SK-N-SH (cell line): ENCODE results near the gene HOXA5. TPM values are rescaled to one million over a fixed set of nuclear protein-coding genes. Genes with fewer than 3 reads are reported as not detected.

Source experiments
- CTCF ChIA-PET: fragments of 300-600, 350-600 bp; formaldehyde crosslinking; extraction: SDS; loops from one replicate; lab custom pipeline; 2021; lab: Yijun Ruan, JAX
- POLR2A ChIA-PET: fragments of 350-600 bp; sonication (Branson Sonifier 250); formaldehyde crosslinking; extraction: SDS; loops from one replicate; lab custom pipeline; 2020; ENCODE audit warnings: antibody characterized with exemption, inconsistent platforms; lab: Yijun Ruan, JAX
- DNase-seq: peaks from one replicate; pipeline ENCODE4 v3.0.0; 2012
- H2AFZ ChIP-seq: fragments of 200-600 bp; sonication (generic); 2 replicates; pipeline ENCODE4 v1.8.1; 2016; ENCODE audit warnings: antibody characterized with exemption, mild to moderate bottlenecking, low read depth
- H3F3A ChIP-seq: fragments of 200-600 bp; sonication (generic); replicated peaks from 2 replicates; pipeline ENCODE3; 2016; ENCODE audit warnings: antibody characterized with exemption, mild to moderate bottlenecking; ENCODE audit not compliant: insufficient read depth
- H3K27ac ChIP-seq, 2 experiments: fragments of 200-500 bp in 1 of 2; fragments of 200-600 bp in 1 of 2; sonication (Bioruptor generic) in 1 of 2; sonication (generic), shearing (Covaris generic) in 1 of 2; 2 replicates each; pipeline versions ENCODE4 v1.5.1 to v1.6.1; 2014 to 2016; ENCODE audit warnings: low read depth in 2 of 2, inconsistent platforms in 1 of 2, low read length in 1 of 2, mild to moderate bottlenecking in 1 of 2, mixed read lengths in 1 of 2
- H3K27me3 ChIP-seq: fragments of 200-600 bp; sonication (generic), shearing (Covaris generic); 2 replicates; pipeline ENCODE4 v1.6.1; 2016; ENCODE audit warnings: mixed run types; ENCODE audit not compliant: insufficient read depth
- H3K36me3 ChIP-seq, 2 experiments: fragments of 200-500 bp in 1 of 2; fragments of 200-600 bp in 1 of 2; sonication (Bioruptor generic) in 1 of 2; sonication (generic) in 1 of 2; replicated peaks in 1 of 2; 2 replicates each; pipeline versions ENCODE3 to v1.5.1; 2014 to 2016; ENCODE audit warnings: low read length in 1 of 2, mild to moderate bottlenecking in 1 of 2; ENCODE audit not compliant: insufficient read depth in 2 of 2, control insufficient read depth in 1 of 2
- H3K4me1 ChIP-seq, 2 experiments: fragments of 200-500 bp in 1 of 2; fragments of 200-600 bp in 1 of 2; sonication (Bioruptor generic) in 1 of 2; sonication (generic), shearing (Covaris generic) in 1 of 2; 2 replicates each; pipeline versions ENCODE4 v1.5.1 to v1.6.1; 2014 to 2016; ENCODE audit warnings: low read depth in 1 of 2, low read length in 1 of 2, mixed run types in 1 of 2; ENCODE audit not compliant: insufficient read depth in 2 of 2, control insufficient read depth in 1 of 2
- H3K4me2 ChIP-seq: fragments of 200-600 bp; sonication (generic), shearing (Covaris generic); 2 replicates; pipeline ENCODE4 v1.6.1; 2017; ENCODE audit warnings: mixed run types
- H3K4me3 ChIP-seq, 2 experiments: fragments of 200-500 bp in 1 of 2; fragments of 200-600 bp in 1 of 2; sonication (Bioruptor generic) in 1 of 2; sonication (generic), shearing (Covaris generic) in 1 of 2; 2 replicates each; pipeline versions ENCODE4 v1.5.1 to v1.8.1; 2014 to 2016; ENCODE audit warnings: low read depth in 2 of 2, inconsistent platforms in 1 of 2, low read length in 1 of 2, mild to moderate bottlenecking in 1 of 2, mixed read lengths in 1 of 2, moderate library complexity in 1 of 2
- H3K79me2 ChIP-seq: fragments of 200-600 bp; sonication (generic); 2 replicates; pipeline ENCODE4 v1.8.1; 2017; ENCODE audit warnings: mild to moderate bottlenecking; ENCODE audit not compliant: insufficient read depth
- H3K9ac ChIP-seq: fragments of 200-600 bp; sonication (generic); 2 replicates; pipeline ENCODE4 v1.6.1; 2017; ENCODE audit warnings: mixed run types
- H3K9me2 ChIP-seq: fragments of 200-600 bp; sonication (generic); 2 replicates; pipeline ENCODE4 v1.6.1; 2017; ENCODE audit warnings: mixed run types
- H3K9me3 ChIP-seq: fragments of 200-600 bp; sonication (generic); 2 replicates; pipeline ENCODE4 v1.6.1; 2017; ENCODE audit warnings: mixed run types, mild to moderate bottlenecking, moderate library complexity
- H4K20me1 ChIP-seq: fragments of 200-600 bp; sonication (generic); 2 replicates; pipeline ENCODE4 v1.6.1; 2017; ENCODE audit warnings: mild to moderate bottlenecking, mixed run types; ENCODE audit not compliant: insufficient read depth
- ELF1 ChIP-seq: IDR thresholded peaks from 2 replicates; pipeline ENCODE4 v1.4.0; 2012
- EP300 ChIP-seq, 2 experiments: IDR thresholded peaks; 2 replicates each; pipeline versions ENCODE4 v1.4.0 to v1.6.1; 2012; ENCODE audit warnings: borderline replicate concordance in 1 of 2, low read depth in 1 of 2, low read length in 1 of 2
- FOXJ3 ChIP-seq: sonication (generic); formaldehyde crosslinking; IDR thresholded peaks from 2 replicates; pipeline ENCODE4 v1.5.1; 2020; ENCODE audit warnings: mild to moderate bottlenecking, missing genetic modification reagents
- FOXM1 ChIP-seq: IDR thresholded peaks from 2 replicates; pipeline ENCODE4 v1.4.0; 2012; ENCODE audit warnings: low read depth, mild to moderate bottlenecking
- GATA2 ChIP-seq: sonication (generic); formaldehyde crosslinking; IDR thresholded peaks from 2 replicates; pipeline ENCODE4 v1.5.0; 2020; ENCODE audit warnings: mild to moderate bottlenecking, missing genetic modification reagents
- JUND ChIP-seq: IDR thresholded peaks from 2 replicates; pipeline ENCODE4 v1.4.0; 2012
- MEF2A ChIP-seq: IDR thresholded peaks from 2 replicates; pipeline ENCODE4 v1.4.0; 2012; ENCODE audit warnings: low read depth, borderline replicate concordance
- RAD21 ChIP-seq: IDR thresholded peaks from 2 replicates; pipeline ENCODE4 v1.6.1; 2012; ENCODE audit warnings: mild to moderate bottlenecking, low read length
- SIN3A ChIP-seq: IDR thresholded peaks from 2 replicates; pipeline ENCODE4 v1.6.1; 2012; ENCODE audit warnings: low read depth, mild to moderate bottlenecking, low read length, moderate library complexity, borderline replicate concordance
- SMC3 ChIP-seq: IDR thresholded peaks from 2 replicates; pipeline ENCODE4 v1.6.1; 2012; ENCODE audit warnings: low read depth, low read length, improper control_type of control experiment
- TEAD4 ChIP-seq: IDR thresholded peaks from 2 replicates; pipeline ENCODE4 v1.4.0; 2012; ENCODE audit warnings: mild to moderate bottlenecking, borderline replicate concordance; ENCODE audit not compliant: insufficient read depth
- YY1 ChIP-seq: IDR thresholded peaks from 2 replicates; pipeline ENCODE4 v1.4.0; 2012; ENCODE audit warnings: low read depth, mild to moderate bottlenecking
- WGBS: methylation state at CpG from one replicate; pipeline ENCODE4 v1.1.6; 2017; ENCODE audit warnings: low lambda C conversion rate; 5-methylcytosine and 5-hydroxymethylcytosine counted together
- polyA plus RNA-seq, 3 experiments: library from polyadenylated mRNA; depleted of rRNA; stranded (reverse); fragments of >200 nt; gene quantifications; 2 replicates each; pipeline ENCODE4 v1.2.3, GENCODE V29; 2012
- TF ChIP-seq, protein P1 (sequence below): IDR thresholded peaks from 2 replicates; pipeline ENCODE4 v1.4.0; 2012; ENCODE audit warnings: low read depth, borderline replicate concordance
- TF ChIP-seq, protein P2 (sequence below): IDR thresholded peaks from 2 replicates; pipeline ENCODE4 v1.6.1; 2012; ENCODE audit warnings: mild to moderate bottlenecking, low read depth, low read length, moderate library complexity
- TF ChIP-seq, protein P3 (sequence below): IDR thresholded peaks from 2 replicates; pipeline ENCODE4 v1.4.0; 2012; ENCODE audit warnings: low read depth, borderline replicate concordance
- TF ChIP-seq, protein P4 (sequence below): IDR thresholded peaks from 2 replicates; pipeline ENCODE4; 2012

Gene HOXA5
- polyA plus RNA-seq, 1 of the 3 experiments (the other 2 are of a cell fraction) = not detected

DNA sequence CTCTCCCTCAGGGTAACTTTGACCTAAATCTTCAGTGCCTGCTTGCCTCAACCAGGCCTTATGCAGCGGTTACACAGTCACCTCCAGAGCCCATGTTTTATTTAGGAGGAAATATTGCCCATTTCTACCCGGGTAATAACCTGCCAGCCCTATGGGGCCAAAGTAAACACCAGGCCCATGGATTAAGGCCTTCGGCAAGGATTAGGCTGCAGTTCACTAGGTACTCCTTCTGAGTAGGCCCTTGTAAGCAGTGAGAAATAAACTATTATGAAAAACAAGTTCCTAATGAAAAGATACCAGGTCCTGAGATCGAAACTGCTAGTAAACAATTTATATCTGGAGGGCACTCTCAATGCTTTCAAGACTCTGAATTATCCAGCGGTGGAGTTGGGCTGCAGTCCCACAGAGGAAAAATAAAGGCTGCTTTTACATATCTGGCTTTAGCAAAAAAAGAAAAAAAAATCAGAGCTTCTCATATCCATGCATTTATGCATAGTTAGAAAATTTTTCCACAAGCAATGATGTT lies 34.4 kb upstream of the HOXA5 start:
- peaks cover 0 to 4% of the 10 kb centered on the region in 2 experiments; a peak in 1 of 4 replicates for H3K4me1 ChIP-seq
- TF ChIP-seq, protein P1, sequence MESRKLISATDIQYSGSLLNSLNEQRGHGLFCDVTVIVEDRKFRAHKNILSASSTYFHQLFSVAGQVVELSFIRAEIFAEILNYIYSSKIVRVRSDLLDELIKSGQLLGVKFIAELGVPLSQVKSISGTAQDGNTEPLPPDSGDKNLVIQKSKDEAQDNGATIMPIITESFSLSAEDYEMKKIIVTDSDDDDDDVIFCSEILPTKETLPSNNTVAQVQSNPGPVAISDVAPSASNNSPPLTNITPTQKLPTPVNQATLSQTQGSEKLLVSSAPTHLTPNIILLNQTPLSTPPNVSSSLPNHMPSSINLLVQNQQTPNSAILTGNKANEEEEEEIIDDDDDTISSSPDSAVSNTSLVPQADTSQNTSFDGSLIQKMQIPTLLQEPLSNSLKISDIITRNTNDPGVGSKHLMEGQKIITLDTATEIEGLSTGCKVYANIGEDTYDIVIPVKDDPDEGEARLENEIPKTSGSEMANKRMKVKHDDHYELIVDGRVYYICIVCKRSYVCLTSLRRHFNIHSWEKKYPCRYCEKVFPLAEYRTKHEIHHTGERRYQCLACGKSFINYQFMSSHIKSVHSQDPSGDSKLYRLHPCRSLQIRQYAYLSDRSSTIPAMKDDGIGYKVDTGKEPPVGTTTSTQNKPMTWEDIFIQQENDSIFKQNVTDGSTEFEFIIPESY = no peak
- TF ChIP-seq GATA2 (no peak), FOXJ3 (CRISPR knock-in tag) (no peak), TEAD4 (no peak), EP300 (IDR thresholded peaks at IDR 0.05; ENCODE audit: borderline replicate concordance in 1 of 2, low read depth in 1 of 2, low read length in 1 of 2) (no peak), MEF2A (no peak), SMC3 (no peak), RAD21 (no peak), ELF1 (no peak), SIN3A (no peak), FOXM1 (no peak), JUND (no peak), YY1 (no peak)
- TF ChIP-seq, protein P2, sequence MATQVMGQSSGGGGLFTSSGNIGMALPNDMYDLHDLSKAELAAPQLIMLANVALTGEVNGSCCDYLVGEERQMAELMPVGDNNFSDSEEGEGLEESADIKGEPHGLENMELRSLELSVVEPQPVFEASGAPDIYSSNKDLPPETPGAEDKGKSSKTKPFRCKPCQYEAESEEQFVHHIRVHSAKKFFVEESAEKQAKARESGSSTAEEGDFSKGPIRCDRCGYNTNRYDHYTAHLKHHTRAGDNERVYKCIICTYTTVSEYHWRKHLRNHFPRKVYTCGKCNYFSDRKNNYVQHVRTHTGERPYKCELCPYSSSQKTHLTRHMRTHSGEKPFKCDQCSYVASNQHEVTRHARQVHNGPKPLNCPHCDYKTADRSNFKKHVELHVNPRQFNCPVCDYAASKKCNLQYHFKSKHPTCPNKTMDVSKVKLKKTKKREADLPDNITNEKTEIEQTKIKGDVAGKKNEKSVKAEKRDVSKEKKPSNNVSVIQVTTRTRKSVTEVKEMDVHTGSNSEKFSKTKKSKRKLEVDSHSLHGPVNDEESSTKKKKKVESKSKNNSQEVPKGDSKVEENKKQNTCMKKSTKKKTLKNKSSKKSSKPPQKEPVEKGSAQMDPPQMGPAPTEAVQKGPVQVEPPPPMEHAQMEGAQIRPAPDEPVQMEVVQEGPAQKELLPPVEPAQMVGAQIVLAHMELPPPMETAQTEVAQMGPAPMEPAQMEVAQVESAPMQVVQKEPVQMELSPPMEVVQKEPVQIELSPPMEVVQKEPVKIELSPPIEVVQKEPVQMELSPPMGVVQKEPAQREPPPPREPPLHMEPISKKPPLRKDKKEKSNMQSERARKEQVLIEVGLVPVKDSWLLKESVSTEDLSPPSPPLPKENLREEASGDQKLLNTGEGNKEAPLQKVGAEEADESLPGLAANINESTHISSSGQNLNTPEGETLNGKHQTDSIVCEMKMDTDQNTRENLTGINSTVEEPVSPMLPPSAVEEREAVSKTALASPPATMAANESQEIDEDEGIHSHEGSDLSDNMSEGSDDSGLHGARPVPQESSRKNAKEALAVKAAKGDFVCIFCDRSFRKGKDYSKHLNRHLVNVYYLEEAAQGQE = no peak
- TF ChIP-seq, protein P3, sequence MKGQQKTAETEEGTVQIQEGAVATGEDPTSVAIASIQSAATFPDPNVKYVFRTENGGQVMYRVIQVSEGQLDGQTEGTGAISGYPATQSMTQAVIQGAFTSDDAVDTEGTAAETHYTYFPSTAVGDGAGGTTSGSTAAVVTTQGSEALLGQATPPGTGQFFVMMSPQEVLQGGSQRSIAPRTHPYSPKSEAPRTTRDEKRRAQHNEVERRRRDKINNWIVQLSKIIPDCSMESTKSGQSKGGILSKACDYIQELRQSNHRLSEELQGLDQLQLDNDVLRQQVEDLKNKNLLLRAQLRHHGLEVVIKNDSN = no peak
- TF ChIP-seq, protein P4, sequence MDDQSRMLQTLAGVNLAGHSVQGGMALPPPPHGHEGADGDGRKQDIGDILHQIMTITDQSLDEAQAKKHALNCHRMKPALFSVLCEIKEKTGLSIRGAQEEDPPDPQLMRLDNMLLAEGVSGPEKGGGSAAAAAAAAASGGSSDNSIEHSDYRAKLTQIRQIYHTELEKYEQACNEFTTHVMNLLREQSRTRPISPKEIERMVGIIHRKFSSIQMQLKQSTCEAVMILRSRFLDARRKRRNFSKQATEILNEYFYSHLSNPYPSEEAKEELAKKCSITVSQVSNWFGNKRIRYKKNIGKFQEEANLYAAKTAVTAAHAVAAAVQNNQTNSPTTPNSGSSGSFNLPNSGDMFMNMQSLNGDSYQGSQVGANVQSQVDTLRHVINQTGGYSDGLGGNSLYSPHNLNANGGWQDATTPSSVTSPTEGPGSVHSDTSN = no peak
- H3K27ac ChIP-seq = no peak overlapping the region
- H3K27me3 ChIP-seq = peaks cover 97% of the 10 kb centered on the region
- DNase-seq = no peak
- no peaks in the 10 kb centered on the region for H4K20me1 ChIP-seq
- no peak overlapping the region for H3K4me2 ChIP-seq
- H3K79me2 ChIP-seq = no peaks in the 10 kb centered on the region
- H3K9ac ChIP-seq = no peak overlapping the region
- WGBS = 44% methylated on average over 5 of the region's 5 CpGs
- no peak overlapping the region for H2AFZ ChIP-seq
- H3K9me2 ChIP-seq = no peaks in the 10 kb centered on the region
- no peaks in the 10 kb centered on the region for H3F3A ChIP-seq
- H3K4me3 ChIP-seq = no peak overlapping the region
- ChIA-PET CTCF (interaction anchor here (1.0 to 12.3 kb wide), 9 partner anchors 12 to 498 kb away, joined by 3 to 205 read pairs (median 23); partner anchors contain the start of genes HOXA11, HOXA5 and HOXA9), POLR2A (no interaction called here)
- no peaks in the 10 kb centered on the region for H3K9me3 ChIP-seq
- H3K36me3 ChIP-seq = no peaks in the 10 kb centered on the region
